Gastrocnemius medialis (tissue), 4 donors: ENCODE measurements around the gene C1QTNF1. TPM values are rescaled to one million over a fixed set of nuclear protein-coding genes. Genes with fewer than 3 reads are reported as not detected.

ENCODE experiments used
- ATAC-seq, 2 donors: fragments of 150-250 bp; one replicate each; pipeline ENCODE4 v1.9.1; 2016
- DNase-seq, 2 donors: peaks; one replicate each; pipeline ENCODE4 v3.0.0-alpha.2; 2019
- H3K27ac ChIP-seq, 4 donors: fragments of 200-600 bp; sonication (generic); 1 replicate in 1 of 4; 2 replicates in 3 of 4; pipeline ENCODE4 v1.5.1; 2016 to 2018; ENCODE audit warnings: mild to moderate bottlenecking in 2 of 4, moderate library complexity in 1 of 4
- H3K27me3 ChIP-seq, 3 donors: fragments of 200-600 bp; sonication (generic) in 2 of 3; 1 replicate in 1 of 3; 2 replicates in 2 of 3; pipeline versions ENCODE4 v1.5.1 to v1.6.0; 2016 to 2019; ENCODE audit warnings: mild to moderate bottlenecking in 1 of 3, moderate library complexity in 1 of 3
- H3K36me3 ChIP-seq, 2 donors: fragments of 200-600 bp; sonication (generic) in 1 of 2; one replicate each; pipeline ENCODE4 v1.5.1; 2017 to 2018
- H3K4me1 ChIP-seq, 2 donors: fragments of 200-600 bp; sonication (generic) in 1 of 2; one replicate each; pipeline ENCODE4 v1.5.1; 2016 to 2017; ENCODE audit warnings: mild to moderate bottlenecking in 2 of 2
- H3K4me3 ChIP-seq, 4 donors: fragments of 200-600 bp; sonication (generic) in 3 of 4; 1 replicate in 1 of 4; 2 replicates in 3 of 4; pipeline ENCODE4 v1.5.1; 2016 to 2019; ENCODE audit warnings: mild to moderate bottlenecking in 2 of 4
- H3K9me3 ChIP-seq, 3 donors: fragments of 200-600 bp; sonication (generic) in 2 of 3; 1 replicate in 1 of 3; 2 replicates in 2 of 3; pipeline ENCODE4 v1.5.1; 2016 to 2019
- CTCF ChIP-seq, 5 experiments: fragments of 450-650 bp in 3 of 5; fragments of 200-600 bp in 2 of 5; sonication (generic) in 2 of 5; IDR thresholded peaks in 4 of 5; conservative IDR thresholded peaks in 1 of 5; 1 replicate in 4 of 5; 2 replicates in 1 of 5; pipeline ENCODE4 v1.5.1; 2016 to 2019; ENCODE audit warnings: antibody characterized with exemption in 5 of 5, mild to moderate bottlenecking in 3 of 5, moderate library complexity in 3 of 5
- POLR2A ChIP-seq, 2 donors: fragments of 450-650 bp; IDR thresholded peaks; one replicate each; pipeline ENCODE4 v1.6.1; 2017; ENCODE audit warnings: antibody characterized with exemption in 2 of 2, mild to moderate bottlenecking in 2 of 2, moderate library complexity in 2 of 2
- in situ Hi-C, 4 donors: fragments of 200-750 bp; cut with MboI; loops; one replicate each; pipeline versions ENCODE4 v1.15.0 to v1.8.0; 2017; ENCODE audit warnings: low sequenced_read_pairs in 4 of 4
- intact Hi-C: fragments of 100-400 bp; cut with DNase I; formaldehyde crosslinking; loops from one replicate; pipeline ENCODE4 v1.15.1; 2023; ENCODE audit warnings: low total_unique reads
- total RNA-seq, 4 donors: library from RNA; depleted of rRNA; stranded (reverse); fragments of >200 nt; gene quantifications; one replicate each; pipeline versions ENCODE4 v1.1.0 to v1.2.3, GENCODE V29; 2016

The C1QTNF1 gene
- total RNA-seq, 4 donors from 2014 or later, result 11.1 to 38.6 (median 21.2) TPM

GRCh38 chr17:79081571-79082276 is 57.8 kb downstream of the C1QTNF1 start:
- in situ Hi-C loops, result loop anchor here in 1 of 4 donors (5.0 kb wide), 1 partner anchor 34 kb away; no protein-coding TSS in a partner anchor
- no peak for ATAC-seq
- H3K27ac ChIP-seq, result peak overlapping the region in 2 of 4 donors; percentile 30 to 31

GRCh38 chr17:79082311-79083190 is 58.6 kb downstream of the C1QTNF1 start:
- Histone ChIP-seq H3K9me3 (no peaks in the 10 kb centered on the region), H3K27ac (peak overlapping the region in 2 of 4 donors; percentile 30 to 31), H3K36me3 (peaks cover 0 to 81% of the 10 kb centered on the region in 2 donors), H3K4me1 (peaks cover 11 to 14% of the 10 kb centered on the region in 2 donors), H3K27me3 (no peaks in the 10 kb centered on the region), H3K4me3 (no peak overlapping the region)
- TF ChIP-seq POLR2A (IDR thresholded peaks at IDR 0.05), result no peak
- TF ChIP-seq CTCF (IDR thresholded peaks at IDR 0.05 in 4 of 5, conservative IDR thresholded peaks at IDR 0.05 in 1 of 5), result peak; percentile 54 to 80 (median 76)
- DNase-seq, result no peak
- intact Hi-C loops, result loop anchor here (1.0 to 2.0 kb wide), 2 partner anchors 17 to 36 kb away; no protein-coding TSS in a partner anchor
- peak in 1 of 2 donors; percentile 58 for ATAC-seq
- in situ Hi-C loops, result loop anchor here in 1 of 4 donors (5.0 kb wide), 1 partner anchor 35 kb away; no protein-coding TSS in a partner anchor

More at GRCh38 chr17:79081571-79082276, 57.8 kb downstream of the C1QTNF1 start:
- H3K27me3 ChIP-seq, result no peaks in the 10 kb centered on the region
- peaks cover 0 to 77% of the 10 kb centered on the region in 2 donors for H3K36me3 ChIP-seq
- H3K9me3 ChIP-seq, result no peaks in the 10 kb centered on the region
- intact Hi-C loops, result loop anchor here (1.0 to 2.0 kb wide), 2 partner anchors 16 to 35 kb away; no protein-coding TSS in a partner anchor
- H3K4me3 ChIP-seq, result no peak overlapping the region
- H3K4me1 ChIP-seq, result peaks cover 19 to 23% of the 10 kb centered on the region in 2 donors
- TF ChIP-seq POLR2A (IDR thresholded peaks at IDR 0.05), result no peak
- no peak for TF ChIP-seq CTCF (IDR thresholded peaks at IDR 0.05 in 4 of 5, conservative IDR thresholded peaks at IDR 0.05 in 1 of 5)
- no peak for DNase-seq

- Histone ChIP-seq H3K4me3 (no peak overlapping the region), H3K9me3 (no peaks in the 10 kb centered on the region), H3K27ac (no peak overlapping the region), H3K4me1 (peaks cover 5 to 6% of the 10 kb centered on the region in 2 donors), H3K36me3 (peaks cover 0 to 77% of the 10 kb centered on the region in 2 donors), H3K27me3 (no peaks in the 10 kb centered on the region)
- DNase-seq (no peak), ATAC-seq (no peak)
- no peak for TF ChIP-seq CTCF (IDR thresholded peaks at IDR 0.05 in 4 of 5, conservative IDR thresholded peaks at IDR 0.05 in 1 of 5)
- TF ChIP-seq POLR2A (IDR thresholded peaks at IDR 0.05), result no peak
- intact Hi-C loops, result loop anchor here (2.0 kb wide), 1 partner anchor 37 kb away; no protein-coding TSS in a partner anchor
- in situ Hi-C loops, result loop anchor here in 1 of 4 donors (5.0 kb wide), 1 partner anchor 36 kb away; no protein-coding TSS in a partner anchor
Observed at GRCh38 chr17:79083191-79083971, 59.4 kb downstream of the C1QTNF1 start.
